ENCODE data around the gene ZNF329. TPM values are rescaled to one million over a fixed set of nuclear protein-coding genes. Genes with fewer than 3 reads are reported as not detected.

The ZNF329 gene
- total and polyA plus RNA-seq, 2 of the 8 experiments (the other 6 are each of a cell fraction or from before 2014, with no cell fraction given): 5.8 to 11.2 TPM

- ChIA-PET CTCF (ENCODE audit: partially characterized antibody) (interaction anchor here (0.7 to 1.2 kb wide), 3 partner anchors 78 to 162 kb away, joined by 3 to 5 read pairs (median 3); no protein-coding TSS in a partner anchor), POLR2A (ENCODE audit: partially characterized antibody) (interaction anchor here (0.7 to 2.2 kb wide), 39 partner anchors 8 to 364 kb away, joined by 3 to 25 read pairs (median 4); partner anchors contain the start of genes ERVK3-1, TRIM28, ZNF135 and ZNF329)
- peaks cover 2 to 12% of the 10 kb centered on the region in 2 experiments; a peak in 2 of 4 replicates for H3K79me2 ChIP-seq (ENCODE audit: control insufficient read depth in 1 of 2, insufficient read depth in 2 of 2, low read length in 2 of 2)
Measured at GRCh38 chr19:58183817-58184215, 33.2 kb upstream of the ZNF329 start.

More at GRCh38 chr19:58183817-58184215, 33.2 kb upstream of the ZNF329 start:
- DNase-seq (ENCODE audit: low read depth in 1 of 2, low spot score in 2 of 2): no peak
- H4K20me1 ChIP-seq (replicated peaks in 1 of 2; ENCODE audit: control insufficient read depth in 1 of 2, insufficient read depth in 2 of 2, low read length in 2 of 2): no peaks in the 10 kb centered on the region
- no peak overlapping the region for H4K5ac ChIP-seq (ENCODE audit: insufficient read length, low read depth, low read length)
- FAIRE-seq: no peak
- TF ChIP-seq BCL11A (IDR thresholded peaks at IDR 0.05; ENCODE audit: low read depth in 2 of 2, low read length in 2 of 2) (no peak), SAP30 (IDR thresholded peaks at IDR 0.05; ENCODE audit: insufficient read depth, insufficient replicate concordance, low read length) (peak; percentile 64), KDM4A (IDR thresholded peaks at IDR 0.05; ENCODE audit: low read depth, low read length, severe bottlenecking) (peak; percentile 8)
- peak overlapping the region; percentile 94 to 97 (median 96) for H3K4me3 ChIP-seq (ENCODE audit: extremely low read depth in 1 of 4, insufficient read depth in 2 of 4, low read depth in 3 of 4, low read length in 4 of 4)
- H3K4me2 ChIP-seq (ENCODE audit: insufficient read depth in 1 of 2, low read depth in 2 of 2, low read length in 2 of 2): peak overlapping the region; percentile 69 to 91
- no peak overlapping the region for H2BK15ac ChIP-seq (ENCODE audit: low read length)
- no peak overlapping the region for H2BK20ac ChIP-seq (ENCODE audit: low read length)
- no peak overlapping the region for H2BK12ac ChIP-seq (ENCODE audit: low read depth, low read length)
- no peaks in the 10 kb centered on the region for H3K27me3 ChIP-seq (replicated peaks in 1 of 4; ENCODE audit: control insufficient read depth in 3 of 4, extremely low read depth in 1 of 4, insufficient read depth in 3 of 4, low read length in 3 of 4)
- peaks cover 9% of the 10 kb centered on the region; the same call in 1 of the 2 replicates for H3K23me2 ChIP-seq (ENCODE audit: low read depth, low read length)
- peak overlapping the region; percentile 60; the same call in 1 of the 2 replicates for H3K18ac ChIP-seq (ENCODE audit: extremely low read depth, low read length)
- H3K27ac ChIP-seq (ENCODE audit: low read depth, low read length): peak overlapping the region; percentile 99
- WGBS, 2 experiments (ENCODE audit: extremely low coverage in 1 of 2, insufficient coverage in 1 of 2, insufficient read length in 1 of 2, insufficient replicate concordance in 2 of 2, low coverage in 1 of 2, low lambda C conversion rate in 2 of 2, missing lambda C conversion rate in 1 of 2): 13% methylated on average over 13 of the region's 13 CpGs; no CpG with 5 or more reads in 1 of the 2 experiments
- peaks cover 4% of the 10 kb centered on the region for H3K79me1 ChIP-seq (ENCODE audit: low read depth, low read length)
- peak overlapping the region; percentile 100 for H4K8ac ChIP-seq (ENCODE audit: extremely low read depth, insufficient read depth, low read length)
- H3K14ac ChIP-seq (ENCODE audit: insufficient read length): no peak overlapping the region
- H3K9me3 ChIP-seq (ENCODE audit: insufficient read depth in 2 of 2, low read depth in 1 of 2, low read length in 1 of 2): peaks cover 37 to 40% of the 10 kb centered on the region in 2 experiments
- peak overlapping the region; percentile 75 for H2BK5ac ChIP-seq (ENCODE audit: low read depth, low read length)
- no peak overlapping the region for H4K91ac ChIP-seq (replicated peaks; ENCODE audit: insufficient read length, low read length)
- H2AK5ac ChIP-seq (ENCODE audit: low read depth, low read length): peak overlapping the region; percentile 4; the same call in 1 of the 2 replicates
- H3K4me1 ChIP-seq (replicated peaks in 1 of 4; ENCODE audit: control insufficient read depth in 3 of 4, insufficient read depth in 4 of 4, low read length in 3 of 4): no peaks in the 10 kb centered on the region; a peak in 1 of 7 replicates
- peak overlapping the region; percentile 70 to 98 (median 86) for H3K9ac ChIP-seq (replicated peaks in 1 of 4; ENCODE audit: extremely low read depth in 1 of 4, low read depth in 3 of 4, low read length in 3 of 4)
- H3K4ac ChIP-seq (replicated peaks; ENCODE audit: insufficient read length, low read depth, low read length): no peak overlapping the region
- H3K23ac ChIP-seq (ENCODE audit: insufficient read length): no peak overlapping the region
- no peak overlapping the region for H2BK120ac ChIP-seq (replicated peaks; ENCODE audit: low read depth, low read length)
- H3K36me3 ChIP-seq (ENCODE audit: control insufficient read depth in 2 of 4, insufficient read depth in 4 of 4, low read length in 3 of 4): peaks cover 9 to 33% (median 27%) of the 10 kb centered on the region in 4 experiments; a peak in 7 of 8 replicates
- no peak overlapping the region for H3K56ac ChIP-seq (replicated peaks; ENCODE audit: insufficient read length, low read depth, low read length)
- peak overlapping the region; percentile 21; the same call in 1 of the 2 replicates for H2AFZ ChIP-seq (ENCODE audit: low read length)
